Measurements from ENCODE around the gene PTPRN2.

DNA sequence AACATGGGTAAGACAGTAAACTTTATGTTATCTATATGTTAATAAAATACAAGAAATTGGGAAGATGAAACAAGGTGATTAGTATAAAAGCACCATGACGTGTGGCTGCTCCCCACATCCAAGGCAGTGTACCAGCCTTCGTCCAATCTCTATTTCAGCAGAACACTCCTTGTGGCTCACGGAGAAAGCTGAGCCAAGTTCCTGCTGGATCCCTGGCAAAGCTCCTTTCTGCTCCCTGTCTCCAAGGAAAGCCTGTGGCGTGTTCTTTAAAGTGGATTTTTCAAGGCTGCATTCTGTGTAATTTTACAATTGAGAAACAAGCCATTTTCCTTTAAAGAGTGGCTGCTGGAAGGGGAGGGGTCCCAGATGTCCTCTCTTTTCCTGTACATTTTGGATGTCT is 467.3 kb downstream of the PTPRN2 start:
- TF ChIP-seq, protein P1, sequence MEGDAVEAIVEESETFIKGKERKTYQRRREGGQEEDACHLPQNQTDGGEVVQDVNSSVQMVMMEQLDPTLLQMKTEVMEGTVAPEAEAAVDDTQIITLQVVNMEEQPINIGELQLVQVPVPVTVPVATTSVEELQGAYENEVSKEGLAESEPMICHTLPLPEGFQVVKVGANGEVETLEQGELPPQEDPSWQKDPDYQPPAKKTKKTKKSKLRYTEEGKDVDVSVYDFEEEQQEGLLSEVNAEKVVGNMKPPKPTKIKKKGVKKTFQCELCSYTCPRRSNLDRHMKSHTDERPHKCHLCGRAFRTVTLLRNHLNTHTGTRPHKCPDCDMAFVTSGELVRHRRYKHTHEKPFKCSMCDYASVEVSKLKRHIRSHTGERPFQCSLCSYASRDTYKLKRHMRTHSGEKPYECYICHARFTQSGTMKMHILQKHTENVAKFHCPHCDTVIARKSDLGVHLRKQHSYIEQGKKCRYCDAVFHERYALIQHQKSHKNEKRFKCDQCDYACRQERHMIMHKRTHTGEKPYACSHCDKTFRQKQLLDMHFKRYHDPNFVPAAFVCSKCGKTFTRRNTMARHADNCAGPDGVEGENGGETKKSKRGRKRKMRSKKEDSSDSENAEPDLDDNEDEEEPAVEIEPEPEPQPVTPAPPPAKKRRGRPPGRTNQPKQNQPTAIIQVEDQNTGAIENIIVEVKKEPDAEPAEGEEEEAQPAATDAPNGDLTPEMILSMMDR (IDR thresholded peaks at IDR 0.05): no peak
- no peak for TF ChIP-seq POLR2AphosphoS5 (IDR thresholded peaks at IDR 0.05)
